Activated CD8-positive, alpha-beta T cell treated with anti-CD3 and anti-CD28 coated beads for 36 hours (primary cell): Measurements from ENCODE around the gene AMOTL1. TPM values are rescaled to one million over a fixed set of nuclear protein-coding genes. Genes with fewer than 3 reads are reported as not detected.

ENCODE experiments used
- ATAC-seq: fragments of 200-7000 bp; cut with Tn5 transposase; one replicate; pipeline ENCODE4 v1.10.0; 2021; ENCODE audit warnings: mild to moderate bottlenecking, moderate library complexity
- CTCF ChIA-PET: fragments of 350-600 bp; sonication (Branson Sonifier 250); formaldehyde crosslinking; loops from one replicate; lab custom pipeline; 2021; ENCODE audit warnings: antibody characterized with exemption; lab: Charles Lee
- POLR2A ChIA-PET: fragments of 350-600 bp; sonication (Branson Sonifier 250); formaldehyde crosslinking; loops from one replicate; lab custom pipeline; 2021; ENCODE audit warnings: antibody characterized with exemption; lab: Charles Lee
- DNase-seq: peaks from one replicate; pipeline ENCODE4 v3.0.0-alpha.2; 2020
- H3K27ac Mint-ChIP-seq: one replicate; pipeline ENCODE4 v1.8.0; 2021; ENCODE audit warnings: mild to moderate bottlenecking, mixed read lengths
- H3K27me3 Mint-ChIP-seq: one replicate; pipeline ENCODE4 v1.8.0; 2021; ENCODE audit warnings: mixed read lengths
- H3K36me3 Mint-ChIP-seq: one replicate; pipeline ENCODE4 v1.8.0; 2021; ENCODE audit warnings: low read depth, mixed read lengths
- H3K4me1 Mint-ChIP-seq: one replicate; pipeline ENCODE4 v1.8.0; 2021; ENCODE audit warnings: low read depth, mixed read lengths
- H3K4me3 Mint-ChIP-seq: one replicate; pipeline ENCODE4 v1.8.0; 2021; ENCODE audit warnings: mild to moderate bottlenecking, moderate library complexity, mixed read lengths
- H3K9me3 Mint-ChIP-seq: one replicate; pipeline ENCODE4 v1.8.0; 2021; ENCODE audit warnings: mixed read lengths
- CTCF ChIP-seq: fragments of 200-600 bp; IDR thresholded peaks from one replicate; pipeline ENCODE4 v1.8.0; 2022; ENCODE audit warnings: antibody characterized with exemption, mild to moderate bottlenecking
- intact Hi-C: fragments of 100-400 bp; cut with micrococcal nuclease; formaldehyde crosslinking; loops from one replicate; pipeline ENCODE4 v1.10.0; 2022
- total RNA-seq, 2 experiments: library from RNA; stranded (reverse); gene quantifications; one replicate each; pipeline ENCODE4 v1.2.3, GENCODE V29; 2021

AMOTL1 gene
- total RNA-seq, 2 experiments from 2014 or later = 1.5 to 1.7 TPM

- ATAC-seq (no peak), DNase-seq (no peak)
- no peak for TF ChIP-seq CTCF
- Mint-ChIP-seq H3K4me3 (no peak overlapping the region), H3K27ac (no peak overlapping the region), H3K36me3 (no peaks in the 10 kb centered on the region), H3K4me1 (no peaks in the 10 kb centered on the region), H3K9me3 (no peaks in the 10 kb centered on the region), H3K27me3 (peaks cover 3% of the 10 kb centered on the region)
- ChIA-PET CTCF (no interaction called here), POLR2A (no interaction called here)
- intact Hi-C loops = no loop called here
Measured at GRCh38 chr11:94727819-94728218, 40.3 kb upstream of the AMOTL1 start.

GRCh38 chr11:94728541-94728940 lies 39.6 kb upstream of the AMOTL1 start:
- Mint-ChIP-seq H3K4me1 (no peaks in the 10 kb centered on the region), H3K9me3 (no peaks in the 10 kb centered on the region), H3K4me3 (no peak overlapping the region), H3K27me3 (peaks cover 3% of the 10 kb centered on the region), H3K27ac (no peak overlapping the region), H3K36me3 (no peaks in the 10 kb centered on the region)
- ATAC-seq = no peak
- DNase-seq = no peak
- CTCF ChIA-PET = interaction anchor here (1.0 kb wide), 1 partner anchor 17 kb away, joined by 4 read pairs; no protein-coding TSS in a partner anchor
- no peak for TF ChIP-seq CTCF
- POLR2A ChIA-PET = no interaction called here
- intact Hi-C loops = no loop called here

- ATAC-seq = no peak
- H3K9me3 Mint-ChIP-seq = no peaks in the 10 kb centered on the region
- no peak overlapping the region for H3K27ac Mint-ChIP-seq
- TF ChIP-seq CTCF = no peak
- H3K36me3 Mint-ChIP-seq = no peaks in the 10 kb centered on the region
- no peak overlapping the region for H3K4me3 Mint-ChIP-seq
- ChIA-PET CTCF (interaction anchor here (1.0 kb wide), 1 partner anchor 16 kb away, joined by 4 read pairs; no protein-coding TSS in a partner anchor), POLR2A (no interaction called here)
- DNase-seq = no peak
- intact Hi-C loops = no loop called here
- peaks cover 3% of the 10 kb centered on the region for H3K27me3 Mint-ChIP-seq
- no peaks in the 10 kb centered on the region for H3K4me1 Mint-ChIP-seq
Measured at GRCh38 chr11:94728966-94729751, 39.0 kb upstream of the AMOTL1 start.

GRCh38 chr11:94730153-94730552 lies 38.0 kb upstream of the AMOTL1 start:
- no peaks in the 10 kb centered on the region for H3K9me3 Mint-ChIP-seq
- ChIA-PET POLR2A (interaction anchor here (1.3 kb wide), 1 partner anchor 11 kb away, joined by 3 read pairs; no protein-coding TSS in a partner anchor), CTCF (no interaction called here)
- H3K4me3 Mint-ChIP-seq = no peak overlapping the region
- no peaks in the 10 kb centered on the region for H3K36me3 Mint-ChIP-seq
- no peak for TF ChIP-seq CTCF
- intact Hi-C loops = no loop called here
- DNase-seq (no peak), ATAC-seq (no peak)
- no peak overlapping the region for H3K27ac Mint-ChIP-seq
- H3K4me1 Mint-ChIP-seq = peaks cover 4% of the 10 kb centered on the region
- no peaks in the 10 kb centered on the region for H3K27me3 Mint-ChIP-seq

GRCh38 chr11:94731880-94732601 lies 36.1 kb upstream of the AMOTL1 start:
- H3K9me3 Mint-ChIP-seq = no peaks in the 10 kb centered on the region
- CTCF ChIA-PET = no interaction called here
- H3K27me3 Mint-ChIP-seq = no peaks in the 10 kb centered on the region
- POLR2A ChIA-PET = no interaction called here
- intact Hi-C loops = no loop called here
- DNase-seq (no peak), ATAC-seq (no peak)
- H3K4me3 Mint-ChIP-seq = no peak overlapping the region
- H3K36me3 Mint-ChIP-seq = no peaks in the 10 kb centered on the region
- no peak for TF ChIP-seq CTCF
- no peak overlapping the region for H3K27ac Mint-ChIP-seq
- H3K4me1 Mint-ChIP-seq = peaks cover 4% of the 10 kb centered on the region
